Glomerular visceral epithelial cell (primary cell): ENCODE results near the gene NUBPL.
A peak's percentile ranks its signal among the peaks of the same experiment; 100 is the strongest.
"Not testable (repeated sequence)": the region's sequence is repeated elsewhere in the genome, so short reads cannot be mapped to it uniquely, and the experiment has no call there.

Experiments used
- DNase-seq: peaks from one replicate; pipeline ENCODE4 v3.0.0-alpha.2; 2016; ENCODE audit errors: extremely low spot score

NUBPL gene

GRCh38 chr14:31740688-31741087 is 179.5 kb downstream of the NUBPL start:
- DNase-seq = no peak

- no peak for DNase-seq
Observed at GRCh38 chr14:31745741-31746140, 184.5 kb downstream of the NUBPL start.

- no peak for DNase-seq
Observed at GRCh38 chr14:31746326-31746725, 185.1 kb downstream of the NUBPL start.

- no peak for DNase-seq
Observed at GRCh38 chr14:31749275-31749674, 188.1 kb downstream of the NUBPL start.

- not testable (repeated sequence) for DNase-seq
Observed at GRCh38 chr14:31751047-31751446, 189.8 kb downstream of the NUBPL start.

GRCh38 chr14:31752867-31753661 is 191.9 kb downstream of the NUBPL start:
- no peak for DNase-seq

GRCh38 chr14:31758941-31759340 is 197.7 kb downstream of the NUBPL start:
- no peak for DNase-seq

- no peak for DNase-seq
Observed at GRCh38 chr14:31760277-31760676, 199.1 kb downstream of the NUBPL start.

- no peak for DNase-seq
Observed at GRCh38 chr14:31761325-31761724, 200.1 kb downstream of the NUBPL start.

- no peak for DNase-seq
Observed at GRCh38 chr14:31763041-31763440, 201.8 kb downstream of the NUBPL start.

GRCh38 chr14:31766315-31766892 is 205.2 kb downstream of the NUBPL start:
- DNase-seq = no peak

- DNase-seq = no peak
Observed at GRCh38 chr14:31768355-31768754, 207.2 kb downstream of the NUBPL start.

- peak; percentile 0 for DNase-seq
Observed at GRCh38 chr14:31770271-31770670, 209.1 kb downstream of the NUBPL start.

- no peak for DNase-seq
Observed at GRCh38 chr14:31774567-31774966, 213.4 kb downstream of the NUBPL start.

- DNase-seq = no peak
Observed at GRCh38 chr14:31777312-31777711, 216.1 kb downstream of the NUBPL start.

GRCh38 chr14:31781578-31781977 is 220.4 kb downstream of the NUBPL start:
- no peak for DNase-seq

GRCh38 chr14:31785574-31785973 is 224.4 kb downstream of the NUBPL start:
- no peak for DNase-seq

- DNase-seq = no peak
Observed at GRCh38 chr14:31787377-31787776, 226.2 kb downstream of the NUBPL start.

- DNase-seq = no peak
Observed at GRCh38 chr14:31788340-31788739, 227.1 kb downstream of the NUBPL start.

- no peak for DNase-seq
Observed at GRCh38 chr14:31792726-31793125, 231.5 kb downstream of the NUBPL start.

- not testable (repeated sequence) for DNase-seq
Observed at GRCh38 chr14:31797946-31798345, 236.7 kb downstream of the NUBPL start.

- no peak for DNase-seq
Observed at GRCh38 chr14:31802838-31803237, 241.6 kb downstream of the NUBPL start.

- DNase-seq = no peak
Observed at GRCh38 chr14:31806249-31806648, 245.0 kb downstream of the NUBPL start.
